B cell (primary cell): ENCODE measurements around the gene MAD1L1. TPM values are rescaled to one million over a fixed set of nuclear protein-coding genes. Genes with fewer than 3 reads are reported as not detected.

Experiments
- ATAC-seq: fragments of 200-7000 bp; cut with Tn5 transposase; one replicate; pipeline ENCODE4 v1.10.0; 2021; ENCODE audit warnings: low read depth, mild to moderate bottlenecking, moderate number of reproducible peaks, moderate library complexity
- CTCF ChIA-PET: fragments of 350-600 bp; sonication (Branson Sonifier 250); formaldehyde crosslinking; loops from one replicate; lab custom pipeline; 2021; ENCODE audit warnings: antibody characterized with exemption, inconsistent platforms; lab: Charles Lee
- POLR2A ChIA-PET: fragments of 350-600 bp; sonication (Branson Sonifier 250); formaldehyde crosslinking; loops from one replicate; lab custom pipeline; 2021; ENCODE audit warnings: antibody characterized with exemption; lab: Charles Lee
- DNase-seq: peaks from one replicate; pipeline ENCODE4 v3.0.0; 2013
- H2AFZ ChIP-seq: 2 replicates; pipeline ENCODE4 v1.6.1; 2012; ENCODE audit warnings: mild to moderate bottlenecking, low read depth, low read length; ENCODE audit not compliant: insufficient read depth, poor library complexity, severe bottlenecking
- H3K27ac ChIP-seq, 2 donors: 1 replicate in 1 of 2; 2 replicates in 1 of 2; pipeline ENCODE4 v1.5.1; 2012 to 2013; ENCODE audit warnings: low read length in 2 of 2, mild to moderate bottlenecking in 2 of 2, moderate library complexity in 1 of 2
- H3K27me3 ChIP-seq, 4 experiments: fragments of 200-600 bp in 1 of 4; sonication (generic) in 1 of 4; replicated peaks in 1 of 4; 1 replicate in 2 of 4; 2 replicates in 2 of 4; pipeline versions ENCODE4 v1.6.1 to v1.7.0; 2013 to 2016; ENCODE audit warnings: low read length in 3 of 4, mild to moderate bottlenecking in 2 of 4, mixed read lengths in 1 of 4, moderate library complexity in 1 of 4; ENCODE audit not compliant: insufficient read depth in 4 of 4, control insufficient read depth in 3 of 4; ENCODE audit errors: control extremely low read depth in 1 of 4
- H3K36me3 ChIP-seq, 2 experiments: replicated peaks in 1 of 2; 1 replicate in 1 of 2; 2 replicates in 1 of 2; pipeline versions ENCODE4 v1.6.1 to v1.7.1; 2013; ENCODE audit warnings: low read length in 1 of 2; ENCODE audit not compliant: insufficient read depth in 2 of 2, control insufficient read depth in 1 of 2; ENCODE audit errors: control extremely low read depth in 1 of 2, extremely low read depth in 1 of 2
- H3K4me1 ChIP-seq, 2 donors: fragments of 200-600 bp in 1 of 2; sonication (generic) in 1 of 2; 1 replicate in 1 of 2; 2 replicates in 1 of 2; pipeline versions ENCODE4 v1.5.1 to v1.6.1; 2013 to 2017; ENCODE audit warnings: low read length in 2 of 2; ENCODE audit not compliant: control insufficient read depth in 2 of 2, insufficient read depth in 2 of 2
- H3K4me2 ChIP-seq: replicated peaks from 2 replicates; pipeline ENCODE3; 2012; ENCODE audit warnings: mild to moderate bottlenecking, low read depth, low read length; ENCODE audit not compliant: poor library complexity, severe bottlenecking
- H3K4me3 ChIP-seq, 5 experiments: fragments of 200-600 bp in 1 of 5; sonication (generic) in 1 of 5; 1 replicate in 3 of 5; 2 replicates in 2 of 5; pipeline versions ENCODE4 v1.5.1 to v1.7.0; 2011 to 2016; ENCODE audit warnings: low read length in 4 of 5, mild to moderate bottlenecking in 4 of 5, low read depth in 2 of 5, control low read depth in 1 of 5, moderate library complexity in 1 of 5; ENCODE audit not compliant: insufficient read depth in 1 of 5; ENCODE audit errors: control extremely low read depth in 1 of 5, extremely low read depth in 1 of 5
- H3K79me2 ChIP-seq: fragments of 200-600 bp; sonication (generic); one replicate; pipeline ENCODE4 v1.6.0; 2016; ENCODE audit warnings: low read length; ENCODE audit not compliant: control insufficient read depth, insufficient read depth
- H3K9ac ChIP-seq: fragments of 200-600 bp; sonication (generic); 2 replicates; pipeline ENCODE4 v1.6.1; 2017; ENCODE audit warnings: mild to moderate bottlenecking, low read length, moderate library complexity
- H3K9me3 ChIP-seq, 3 donors: one replicate each; pipeline versions ENCODE4 v1.6.1 to v1.7.1; 2013; ENCODE audit warnings: low read length in 2 of 3; ENCODE audit not compliant: control insufficient read depth in 2 of 3, insufficient read depth in 1 of 3; ENCODE audit errors: control extremely low read depth in 1 of 3
- H4K20me1 ChIP-seq: 2 replicates; pipeline ENCODE4 v1.6.0; 2012; ENCODE audit warnings: mild to moderate bottlenecking, low read length; ENCODE audit not compliant: insufficient read depth, control insufficient read depth, poor library complexity, severe bottlenecking
- H3K27ac Mint-ChIP-seq: one replicate; pipeline ENCODE4 v1.8.0; 2021; ENCODE audit warnings: mixed read lengths
- H3K27me3 Mint-ChIP-seq: one replicate; pipeline ENCODE4 v1.8.0; 2021; ENCODE audit warnings: mixed read lengths
- H3K4me1 Mint-ChIP-seq: one replicate; pipeline ENCODE4 v1.8.0; 2021; ENCODE audit warnings: mixed read lengths
- H3K4me3 Mint-ChIP-seq: one replicate; pipeline ENCODE4 v1.8.0; 2021; ENCODE audit warnings: mixed read lengths
- H3K9me3 Mint-ChIP-seq: one replicate; pipeline ENCODE4 v1.8.0; 2022; ENCODE audit warnings: mixed read lengths; ENCODE audit not compliant: insufficient read depth
- EZH2 ChIP-seq: IDR thresholded peaks from 2 replicates; pipeline ENCODE4 v1.6.1; 2012; ENCODE audit warnings: borderline replicate concordance, low read depth, mild to moderate bottlenecking, moderate library complexity, low read length; ENCODE audit not compliant: insufficient read depth, poor library complexity, severe bottlenecking
- WGBS: methylation state at CpG from one replicate; pipeline ENCODE4 v1.1.5; 2013; ENCODE audit warnings: missing lambda C conversion rate; ENCODE audit not compliant: insufficient coverage; 5-methylcytosine and 5-hydroxymethylcytosine counted together
- intact Hi-C: fragments of 100-400 bp; cut with micrococcal nuclease; formaldehyde crosslinking; loops from one replicate; pipeline ENCODE4 v1.10.0; 2022
- polyA plus RNA-seq: library from polyadenylated mRNA; depleted of rRNA; stranded (reverse); fragments of >200 nt; gene quantifications from 2 replicates; pipeline ENCODE4 v1.2.3, GENCODE V29; 2012
- total RNA-seq, 2 donors: library from RNA; stranded (reverse); fragments of 120-200 nt in 1 of 2; gene quantifications; 1 replicate in 1 of 2; 2 replicates in 1 of 2; pipeline versions ENCODE4 v1.2.3 to v1.2.4, GENCODE V29; 2013 to 2022
- TF ChIP-seq, protein P1 (sequence below): fragments of 200-600 bp; IDR thresholded peaks from one replicate; pipeline ENCODE4 v1.8.0; 2022; ENCODE audit warnings: antibody characterized with exemption, mild to moderate bottlenecking

The MAD1L1 gene
- total and polyA plus RNA-seq, 2 donors (not counting 1 experiment from before 2014, with no cell fraction given): 86.7 to 110 TPM

DNA sequence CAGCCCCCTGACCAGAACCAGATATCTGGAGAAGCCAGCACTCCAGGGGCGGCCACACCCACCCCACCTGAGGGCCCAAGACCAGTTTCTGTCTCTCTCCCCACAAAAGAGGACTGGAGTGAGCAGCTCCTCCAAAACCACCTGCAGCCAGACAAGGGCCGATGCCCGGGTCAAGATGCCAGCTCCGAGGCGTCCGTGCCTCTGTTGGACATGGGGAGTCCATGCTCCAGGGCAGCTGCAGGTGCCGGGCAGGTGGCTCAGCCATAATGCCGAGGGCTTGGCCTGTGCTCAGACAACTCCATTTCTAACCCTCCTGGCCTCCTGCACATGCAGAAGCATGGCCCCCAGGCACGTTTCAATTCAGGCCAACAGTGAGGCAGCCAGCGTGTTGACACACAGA is 234.6 kb downstream of the MAD1L1 start:
- WGBS: 98% methylated on average over 9 of the region's 10 CpGs

DNA sequence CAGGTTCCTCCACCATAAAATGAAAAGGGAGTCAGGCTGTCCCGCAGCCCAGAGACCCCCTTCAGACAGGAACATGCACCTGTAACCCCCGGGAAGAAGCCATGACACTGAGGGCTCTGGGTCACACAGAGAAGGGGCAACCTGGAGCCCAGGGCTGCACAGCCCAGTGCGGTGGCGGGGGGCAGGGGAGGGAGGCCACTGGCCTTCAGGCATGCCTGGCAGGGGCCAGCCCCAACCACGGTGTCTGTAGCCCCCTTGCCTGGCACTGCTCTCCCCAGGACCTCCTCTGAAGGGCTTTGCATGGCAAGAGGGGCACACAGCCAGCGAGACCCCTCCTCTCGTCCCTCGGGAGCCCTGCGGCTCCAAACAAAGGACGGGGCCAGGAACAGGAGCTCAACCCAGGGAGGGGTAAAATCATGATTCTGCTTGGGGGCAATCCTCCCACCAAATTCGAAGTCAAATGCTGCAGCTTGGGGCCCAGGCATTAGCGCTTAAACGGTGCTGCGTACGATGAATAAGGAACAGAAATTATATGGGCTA is 235.1 kb downstream of the MAD1L1 start:
- Histone ChIP-seq H3K36me3 (peaks cover 0 to 4% of the 10 kb centered on the region in 2 experiments), H4K20me1 (no peaks in the 10 kb centered on the region), H3K9ac (no peak overlapping the region), H3K27me3 (no peaks in the 10 kb centered on the region), H3K4me2 (no peak overlapping the region), H3K79me2 (no peaks in the 10 kb centered on the region), H3K27ac (no peak overlapping the region), H3K9me3 (no peaks in the 10 kb centered on the region), H3K4me1 (no peaks in the 10 kb centered on the region), H2AFZ (no peak overlapping the region), H3K4me3 (no peak overlapping the region)
- TF ChIP-seq, protein P1, sequence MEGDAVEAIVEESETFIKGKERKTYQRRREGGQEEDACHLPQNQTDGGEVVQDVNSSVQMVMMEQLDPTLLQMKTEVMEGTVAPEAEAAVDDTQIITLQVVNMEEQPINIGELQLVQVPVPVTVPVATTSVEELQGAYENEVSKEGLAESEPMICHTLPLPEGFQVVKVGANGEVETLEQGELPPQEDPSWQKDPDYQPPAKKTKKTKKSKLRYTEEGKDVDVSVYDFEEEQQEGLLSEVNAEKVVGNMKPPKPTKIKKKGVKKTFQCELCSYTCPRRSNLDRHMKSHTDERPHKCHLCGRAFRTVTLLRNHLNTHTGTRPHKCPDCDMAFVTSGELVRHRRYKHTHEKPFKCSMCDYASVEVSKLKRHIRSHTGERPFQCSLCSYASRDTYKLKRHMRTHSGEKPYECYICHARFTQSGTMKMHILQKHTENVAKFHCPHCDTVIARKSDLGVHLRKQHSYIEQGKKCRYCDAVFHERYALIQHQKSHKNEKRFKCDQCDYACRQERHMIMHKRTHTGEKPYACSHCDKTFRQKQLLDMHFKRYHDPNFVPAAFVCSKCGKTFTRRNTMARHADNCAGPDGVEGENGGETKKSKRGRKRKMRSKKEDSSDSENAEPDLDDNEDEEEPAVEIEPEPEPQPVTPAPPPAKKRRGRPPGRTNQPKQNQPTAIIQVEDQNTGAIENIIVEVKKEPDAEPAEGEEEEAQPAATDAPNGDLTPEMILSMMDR: no peak
- no peak for TF ChIP-seq EZH2
- POLR2A ChIA-PET: interaction anchor here (0.6 kb wide), 1 partner anchor 721 kb away, joined by 5 read pairs; no protein-coding TSS in a partner anchor
- H3K9me3 Mint-ChIP-seq: no peaks in the 10 kb centered on the region
- no peak overlapping the region for H3K4me3 Mint-ChIP-seq
- H3K27me3 Mint-ChIP-seq: no peaks in the 10 kb centered on the region
- CTCF ChIA-PET: no interaction called here
- no peak for DNase-seq
- intact Hi-C loops: no loop called here
- WGBS: 100% methylated on average over 10 of the region's 15 CpGs
- H3K4me1 Mint-ChIP-seq: peaks cover 21% of the 10 kb centered on the region
- H3K27ac Mint-ChIP-seq: no peak overlapping the region
- no peak for ATAC-seq

More for the DNA sequence above, 234.6 kb downstream of the MAD1L1 start:
- Histone ChIP-seq H3K9ac (no peak overlapping the region), H3K27me3 (no peaks in the 10 kb centered on the region), H3K79me2 (no peaks in the 10 kb centered on the region), H3K36me3 (peaks cover 0 to 4% of the 10 kb centered on the region in 2 experiments), H3K4me2 (no peak overlapping the region), H4K20me1 (no peaks in the 10 kb centered on the region), H3K9me3 (no peaks in the 10 kb centered on the region), H3K27ac (no peak overlapping the region), H2AFZ (no peak overlapping the region), H3K4me3 (no peak overlapping the region), H3K4me1 (no peaks in the 10 kb centered on the region)
- Mint-ChIP-seq H3K27me3 (no peaks in the 10 kb centered on the region), H3K4me1 (peaks cover 21% of the 10 kb centered on the region), H3K4me3 (no peak overlapping the region), H3K9me3 (no peaks in the 10 kb centered on the region), H3K27ac (no peak overlapping the region)
- no peak for TF ChIP-seq EZH2
- TF ChIP-seq, protein P1: no peak
- CTCF ChIA-PET: no interaction called here
- POLR2A ChIA-PET: interaction anchor here (0.6 kb wide), 1 partner anchor 720 kb away, joined by 5 read pairs; no protein-coding TSS in a partner anchor
- ATAC-seq (no peak), DNase-seq (no peak)
- intact Hi-C loops: no loop called here
